A549 (cell line): Measurements from ENCODE around the gene PXK.

Experiments used
- BHLHE40 ChIP-seq: IDR thresholded peaks from 2 replicates; pipeline ENCODE4 v1.6.1; 2012; ENCODE audit warnings: low read depth, low read length, inconsistent platforms
- EP300 ChIP-seq, 2 experiments: fragments of >200 bp; sonication (Bioruptor Twin); formaldehyde crosslinking; IDR thresholded peaks; 2 replicates in 1 of 2; 3 replicates in 1 of 2; pipeline ENCODE4 v1.6.1; 2016 to 2017
- MYC ChIP-seq: IDR thresholded peaks from 2 replicates; pipeline ENCODE4 v1.6.1; 2012; ENCODE audit warnings: mild to moderate bottlenecking, inconsistent platforms, low read length, improper control_type of control experiment, borderline replicate concordance
- TF ChIP-seq, protein P1 (sequence below): fragments of >200 bp; sonication (Bioruptor Twin); formaldehyde crosslinking; IDR thresholded peaks from 3 replicates; pipeline ENCODE4 v1.5.1; 2016

DNA sequence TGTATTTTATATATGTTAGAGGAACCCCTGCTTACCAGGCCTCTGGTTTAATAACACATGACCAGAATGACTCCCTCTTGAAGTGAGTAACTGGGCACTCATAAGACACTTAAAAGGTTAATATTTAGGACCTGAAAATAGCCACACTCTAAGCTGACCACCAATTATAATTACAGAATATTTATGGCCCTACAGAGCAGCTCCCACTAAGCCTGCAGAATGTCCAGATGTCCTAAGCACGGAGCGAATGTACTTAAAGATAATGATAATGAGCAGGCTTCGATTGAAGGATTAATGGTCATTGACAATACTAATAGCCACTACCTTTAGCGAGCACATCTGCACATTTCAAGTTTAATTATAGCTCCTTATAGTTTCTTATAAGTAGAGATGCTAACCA is 136.4 kb downstream of the PXK start:
- TF ChIP-seq MYC (no peak), EP300 (IDR thresholded peaks at IDR 0.05) (no peak), BHLHE40 (no peak)
- TF ChIP-seq, protein P1, sequence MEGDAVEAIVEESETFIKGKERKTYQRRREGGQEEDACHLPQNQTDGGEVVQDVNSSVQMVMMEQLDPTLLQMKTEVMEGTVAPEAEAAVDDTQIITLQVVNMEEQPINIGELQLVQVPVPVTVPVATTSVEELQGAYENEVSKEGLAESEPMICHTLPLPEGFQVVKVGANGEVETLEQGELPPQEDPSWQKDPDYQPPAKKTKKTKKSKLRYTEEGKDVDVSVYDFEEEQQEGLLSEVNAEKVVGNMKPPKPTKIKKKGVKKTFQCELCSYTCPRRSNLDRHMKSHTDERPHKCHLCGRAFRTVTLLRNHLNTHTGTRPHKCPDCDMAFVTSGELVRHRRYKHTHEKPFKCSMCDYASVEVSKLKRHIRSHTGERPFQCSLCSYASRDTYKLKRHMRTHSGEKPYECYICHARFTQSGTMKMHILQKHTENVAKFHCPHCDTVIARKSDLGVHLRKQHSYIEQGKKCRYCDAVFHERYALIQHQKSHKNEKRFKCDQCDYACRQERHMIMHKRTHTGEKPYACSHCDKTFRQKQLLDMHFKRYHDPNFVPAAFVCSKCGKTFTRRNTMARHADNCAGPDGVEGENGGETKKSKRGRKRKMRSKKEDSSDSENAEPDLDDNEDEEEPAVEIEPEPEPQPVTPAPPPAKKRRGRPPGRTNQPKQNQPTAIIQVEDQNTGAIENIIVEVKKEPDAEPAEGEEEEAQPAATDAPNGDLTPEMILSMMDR: no peak
